HFF-Myc (cell line): ENCODE results near the gene KLHL22.

Source experiments
- DNase-seq: peaks from one replicate; pipeline ENCODE4 v3.0.0-alpha.2; 2011; ENCODE audit warnings: low read depth; ENCODE audit errors: extremely low read depth
- H3K4me3 ChIP-seq: replicated peaks from 2 replicates; pipeline ENCODE4 v1.5.1; 2011; ENCODE audit warnings: low read depth, mild to moderate bottlenecking, control low read depth, low read length
- CTCF ChIP-seq: IDR thresholded peaks from 2 replicates; pipeline ENCODE4 v1.5.1; 2012; ENCODE audit warnings: mild to moderate bottlenecking, low read depth, low read length, control low read depth; ENCODE audit errors: missing control alignments

KLHL22 gene

GRCh38 chr22:20536590-20537324, 41.2 kb upstream of the KLHL22 start:
- DNase-seq: no peak
- H3K4me3 ChIP-seq: no peak overlapping the region
- no peak for TF ChIP-seq CTCF

GRCh38 chr22:20533879-20534265, 38.3 kb upstream of the KLHL22 start:
- H3K4me3 ChIP-seq: no peak overlapping the region
- TF ChIP-seq CTCF: no peak
- no peak for DNase-seq

- TF ChIP-seq CTCF: no peak
- no peak overlapping the region for H3K4me3 ChIP-seq
- DNase-seq: no peak
Measured at GRCh38 chr22:20533095-20533878, 37.7 kb upstream of the KLHL22 start.

- no peak for DNase-seq
- TF ChIP-seq CTCF: no peak
Measured at GRCh38 chr22:20532256-20532993, 36.8 kb upstream of the KLHL22 start.

GRCh38 chr22:20531404-20532201, 36.0 kb upstream of the KLHL22 start:
- peak; percentile 73 for DNase-seq
- no peak overlapping the region for H3K4me3 ChIP-seq
- TF ChIP-seq CTCF: no peak

More at GRCh38 chr22:20532256-20532993, 36.8 kb upstream of the KLHL22 start:
- H3K4me3 ChIP-seq: no peak overlapping the region

- TF ChIP-seq CTCF: no peak
- H3K4me3 ChIP-seq: no peak overlapping the region
- no peak for DNase-seq
Measured at GRCh38 chr22:20531154-20531403, 35.5 kb upstream of the KLHL22 start.
